SK-N-SH treated with all-trans-retinoic acid at 6 μM for 48 hours (cell line): ENCODE results near the gene ZFX.
"Not testable (repeated sequence)": the region's sequence is repeated elsewhere in the genome, so short reads cannot be mapped to it uniquely, and the experiment has no call there.

Source experiments
- ATAC-seq: fragments of 200-7000 bp; cut with Tn5 transposase; 3 replicates; pipeline ENCODE4 v1.9.1; 2020; ENCODE audit warnings: mild to moderate bottlenecking, moderate library complexity
- BACH2 ChIP-seq: fragments of 250-450 bp; sonication (Bioruptor Pico); IDR thresholded peaks from 2 replicates; pipeline ENCODE4 v1.9.0; 2021; ENCODE audit warnings: mild to moderate bottlenecking, borderline replicate concordance
- CSDC2 ChIP-seq: fragments of 250-450 bp; sonication (Bioruptor Pico); IDR thresholded peaks from 2 replicates; pipeline ENCODE4 v1.5.0; 2020; ENCODE audit warnings: mild to moderate bottlenecking, moderate library complexity
- ESRRG ChIP-seq: fragments of 250-450 bp; sonication (Bioruptor Pico); IDR thresholded peaks from 2 replicates; pipeline ENCODE4 v1.6.1; 2021; ENCODE audit warnings: mild to moderate bottlenecking
- GLIS3 ChIP-seq: fragments of 250-450 bp; sonication (Bioruptor Pico); IDR thresholded peaks from 2 replicates; pipeline ENCODE4 v1.5.0; 2020; ENCODE audit warnings: mild to moderate bottlenecking, moderate library complexity
- ISL1 ChIP-seq: fragments of 250-450 bp; sonication (Bioruptor Pico); IDR thresholded peaks from 2 replicates; pipeline ENCODE4 v2.1.2; 2022; ENCODE audit warnings: mild to moderate bottlenecking, moderate library complexity
- OSR1 ChIP-seq: fragments of 250-450 bp; sonication (Bioruptor Pico); IDR thresholded peaks from 2 replicates; pipeline ENCODE4 v1.8.0; 2022; ENCODE audit warnings: moderate library complexity, mild to moderate bottlenecking, inconsistent platforms
- RARB ChIP-seq: fragments of 250-450 bp; sonication (Bioruptor Pico); IDR thresholded peaks from 2 replicates; pipeline ENCODE4 v1.8.0; 2021; ENCODE audit warnings: mild to moderate bottlenecking, moderate library complexity
- SNAI2 ChIP-seq: fragments of 250-450 bp; sonication (Bioruptor Pico); IDR thresholded peaks from 2 replicates; pipeline ENCODE4 v1.5.0; 2020; ENCODE audit warnings: mild to moderate bottlenecking, moderate library complexity
- ZC3H10 ChIP-seq: fragments of 250-450 bp; sonication (Bioruptor Pico); IDR thresholded peaks from 2 replicates; pipeline ENCODE4 v1.5.1; 2021; ENCODE audit warnings: mild to moderate bottlenecking, moderate library complexity
- ZNF565 ChIP-seq: fragments of 450-650 bp; formaldehyde crosslinking; conservative IDR thresholded peaks from 2 replicates; pipeline ENCODE4 v1.5.0; 2020; ENCODE audit warnings: low read depth, mild to moderate bottlenecking, moderate library complexity
- TF ChIP-seq, protein P1 (sequence below): fragments of 250-450 bp; sonication (Bioruptor Pico); IDR thresholded peaks from 2 replicates; pipeline ENCODE4 v1.5.1; 2020; ENCODE audit warnings: low read depth, mild to moderate bottlenecking, moderate library complexity
- TF ChIP-seq, protein P2 (sequence below): fragments of 250-450 bp; sonication (Bioruptor Pico); IDR thresholded peaks from 2 replicates; pipeline ENCODE4 v1.8.0; 2020; ENCODE audit warnings: mild to moderate bottlenecking, moderate library complexity, borderline replicate concordance
- TF ChIP-seq, protein P3 (sequence below): fragments of 250-450 bp; sonication (Bioruptor Pico); IDR thresholded peaks from 2 replicates; pipeline ENCODE4 v1.8.0; 2021; ENCODE audit warnings: low read depth, mild to moderate bottlenecking, moderate library complexity, borderline replicate concordance
- TF ChIP-seq, protein P4 (sequence below): fragments of 250-450 bp; sonication (Bioruptor Pico); IDR thresholded peaks from 2 replicates; pipeline ENCODE4 v1.5.1; 2021; ENCODE audit warnings: mild to moderate bottlenecking, moderate library complexity

ZFX gene

DNA sequence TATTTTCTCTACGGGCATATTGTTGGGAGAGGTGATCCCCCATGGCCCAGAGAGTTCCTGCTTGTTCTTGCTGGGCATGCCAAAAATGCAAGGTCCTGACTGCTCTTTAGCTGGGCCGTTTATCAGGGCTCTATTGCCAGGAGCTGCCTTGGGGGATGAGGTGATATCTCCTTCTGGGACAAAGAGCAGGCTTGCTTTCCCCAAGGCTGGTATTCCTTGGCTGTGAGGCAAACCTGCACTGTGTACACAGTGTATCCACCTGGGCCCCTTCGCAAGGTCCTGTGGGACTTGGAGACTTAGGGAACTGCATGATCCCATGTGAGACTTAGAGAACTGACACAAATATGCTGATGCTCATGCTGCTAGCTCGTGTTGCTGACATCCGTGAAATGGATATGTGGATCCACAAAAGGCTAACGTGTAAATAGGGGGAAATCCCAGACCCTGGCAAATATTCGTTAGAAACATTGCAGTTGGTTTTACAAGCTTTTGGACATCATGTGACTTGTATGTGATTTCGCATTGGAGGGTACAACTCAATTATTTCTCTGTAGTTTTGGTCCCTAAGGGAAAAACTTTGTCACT, 24.4 kb upstream of the ZFX start:
- TF ChIP-seq SNAI2 (CRISPR knock-in tag): no peak
- no peak; the same call in 1 of the 3 replicates for ATAC-seq

DNA sequence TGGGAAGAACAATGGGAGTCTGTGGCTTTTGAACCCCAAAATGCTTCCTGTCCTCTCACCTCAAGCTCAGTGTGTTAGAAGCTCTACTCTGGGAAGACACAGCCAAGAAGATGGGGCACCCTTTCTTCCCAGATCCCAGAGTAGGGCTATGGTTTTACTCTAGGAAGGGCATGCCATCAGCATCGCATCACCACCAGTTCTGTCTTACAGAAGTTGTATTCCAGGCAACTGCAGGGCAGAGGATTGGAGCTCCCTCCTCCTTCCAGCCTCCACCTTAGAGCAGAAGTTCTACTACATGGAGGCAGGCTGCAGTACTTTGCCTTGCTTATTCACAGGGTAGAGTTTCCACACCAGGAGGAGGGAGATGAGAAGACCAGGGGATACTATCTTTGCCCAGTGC, 18.1 kb upstream of the ZFX start:
- ATAC-seq: no peak
- TF ChIP-seq, protein P1, sequence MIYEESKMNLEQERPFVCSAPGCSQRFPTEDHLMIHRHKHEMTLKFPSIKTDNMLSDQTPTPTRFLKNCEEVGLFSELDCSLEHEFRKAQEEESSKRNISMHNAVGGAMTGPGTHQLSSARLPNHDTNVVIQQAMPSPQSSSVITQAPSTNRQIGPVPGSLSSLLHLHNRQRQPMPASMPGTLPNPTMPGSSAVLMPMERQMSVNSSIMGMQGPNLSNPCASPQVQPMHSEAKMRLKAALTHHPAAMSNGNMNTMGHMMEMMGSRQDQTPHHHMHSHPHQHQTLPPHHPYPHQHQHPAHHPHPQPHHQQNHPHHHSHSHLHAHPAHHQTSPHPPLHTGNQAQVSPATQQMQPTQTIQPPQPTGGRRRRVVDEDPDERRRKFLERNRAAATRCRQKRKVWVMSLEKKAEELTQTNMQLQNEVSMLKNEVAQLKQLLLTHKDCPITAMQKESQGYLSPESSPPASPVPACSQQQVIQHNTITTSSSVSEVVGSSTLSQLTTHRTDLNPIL (CRISPR knock-in tag): no peak
- TF ChIP-seq CSDC2 (CRISPR knock-in tag): no peak
- no peak for TF ChIP-seq ISL1 (CRISPR knock-in tag)
- TF ChIP-seq, protein P2, sequence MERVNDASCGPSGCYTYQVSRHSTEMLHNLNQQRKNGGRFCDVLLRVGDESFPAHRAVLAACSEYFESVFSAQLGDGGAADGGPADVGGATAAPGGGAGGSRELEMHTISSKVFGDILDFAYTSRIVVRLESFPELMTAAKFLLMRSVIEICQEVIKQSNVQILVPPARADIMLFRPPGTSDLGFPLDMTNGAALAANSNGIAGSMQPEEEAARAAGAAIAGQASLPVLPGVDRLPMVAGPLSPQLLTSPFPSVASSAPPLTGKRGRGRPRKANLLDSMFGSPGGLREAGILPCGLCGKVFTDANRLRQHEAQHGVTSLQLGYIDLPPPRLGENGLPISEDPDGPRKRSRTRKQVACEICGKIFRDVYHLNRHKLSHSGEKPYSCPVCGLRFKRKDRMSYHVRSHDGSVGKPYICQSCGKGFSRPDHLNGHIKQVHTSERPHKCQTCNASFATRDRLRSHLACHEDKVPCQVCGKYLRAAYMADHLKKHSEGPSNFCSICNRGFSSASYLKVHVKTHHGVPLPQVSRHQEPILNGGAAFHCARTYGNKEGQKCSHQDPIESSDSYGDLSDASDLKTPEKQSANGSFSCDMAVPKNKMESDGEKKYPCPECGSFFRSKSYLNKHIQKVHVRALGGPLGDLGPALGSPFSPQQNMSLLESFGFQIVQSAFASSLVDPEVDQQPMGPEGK (CRISPR knock-in tag): no peak
- no peak for TF ChIP-seq RARB (CRISPR knock-in tag)
- no peak for TF ChIP-seq GLIS3 (CRISPR knock-in tag)
- TF ChIP-seq, protein P3, sequence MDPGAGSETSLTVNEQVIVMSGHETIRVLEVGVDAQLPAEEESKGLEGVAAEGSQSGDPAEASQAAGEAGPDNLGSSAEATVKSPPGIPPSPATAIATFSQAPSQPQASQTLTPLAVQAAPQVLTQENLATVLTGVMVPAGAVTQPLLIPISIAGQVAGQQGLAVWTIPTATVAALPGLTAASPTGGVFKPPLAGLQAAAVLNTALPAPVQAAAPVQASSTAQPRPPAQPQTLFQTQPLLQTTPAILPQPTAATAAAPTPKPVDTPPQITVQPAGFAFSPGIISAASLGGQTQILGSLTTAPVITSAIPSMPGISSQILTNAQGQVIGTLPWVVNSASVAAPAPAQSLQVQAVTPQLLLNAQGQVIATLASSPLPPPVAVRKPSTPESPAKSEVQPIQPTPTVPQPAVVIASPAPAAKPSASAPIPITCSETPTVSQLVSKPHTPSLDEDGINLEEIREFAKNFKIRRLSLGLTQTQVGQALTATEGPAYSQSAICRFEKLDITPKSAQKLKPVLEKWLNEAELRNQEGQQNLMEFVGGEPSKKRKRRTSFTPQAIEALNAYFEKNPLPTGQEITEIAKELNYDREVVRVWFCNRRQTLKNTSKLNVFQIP (CRISPR knock-in tag): no peak

DNA sequence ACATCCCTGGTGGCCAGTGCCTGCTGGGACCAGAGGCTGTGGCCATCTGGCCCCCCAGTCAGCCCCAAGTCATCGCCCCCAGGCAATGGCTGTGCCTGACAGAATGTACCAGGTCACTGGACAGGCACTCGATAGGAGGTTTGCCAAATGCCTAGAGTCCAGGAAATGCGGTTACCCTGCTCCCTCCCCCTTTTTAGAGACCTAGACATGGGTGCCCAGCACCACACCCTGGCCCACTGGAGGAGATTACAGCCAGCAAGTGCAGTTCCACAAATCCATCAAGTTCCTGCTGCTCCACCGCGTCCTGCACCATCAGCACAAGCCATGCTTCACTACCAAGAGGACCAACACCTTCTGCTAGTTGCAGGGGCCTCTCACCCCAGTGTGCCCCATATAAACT, 16.2 kb upstream of the ZFX start:
- ATAC-seq: no peak
- TF ChIP-seq RARB (CRISPR knock-in tag) (no peak), BACH2 (CRISPR knock-in tag) (no peak)
- TF ChIP-seq, protein P4, sequence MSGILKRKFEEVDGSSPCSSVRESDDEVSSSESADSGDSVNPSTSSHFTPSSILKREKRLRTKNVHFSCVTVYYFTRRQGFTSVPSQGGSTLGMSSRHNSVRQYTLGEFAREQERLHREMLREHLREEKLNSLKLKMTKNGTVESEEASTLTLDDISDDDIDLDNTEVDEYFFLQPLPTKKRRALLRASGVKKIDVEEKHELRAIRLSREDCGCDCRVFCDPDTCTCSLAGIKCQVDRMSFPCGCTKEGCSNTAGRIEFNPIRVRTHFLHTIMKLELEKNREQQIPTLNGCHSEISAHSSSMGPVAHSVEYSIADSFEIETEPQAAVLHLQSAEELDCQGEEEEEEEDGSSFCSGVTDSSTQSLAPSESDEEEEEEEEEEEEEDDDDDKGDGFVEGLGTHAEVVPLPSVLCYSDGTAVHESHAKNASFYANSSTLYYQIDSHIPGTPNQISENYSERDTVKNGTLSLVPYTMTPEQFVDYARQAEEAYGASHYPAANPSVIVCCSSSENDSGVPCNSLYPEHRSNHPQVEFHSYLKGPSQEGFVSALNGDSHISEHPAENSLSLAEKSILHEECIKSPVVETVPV (CRISPR knock-in tag): no peak

DNA sequence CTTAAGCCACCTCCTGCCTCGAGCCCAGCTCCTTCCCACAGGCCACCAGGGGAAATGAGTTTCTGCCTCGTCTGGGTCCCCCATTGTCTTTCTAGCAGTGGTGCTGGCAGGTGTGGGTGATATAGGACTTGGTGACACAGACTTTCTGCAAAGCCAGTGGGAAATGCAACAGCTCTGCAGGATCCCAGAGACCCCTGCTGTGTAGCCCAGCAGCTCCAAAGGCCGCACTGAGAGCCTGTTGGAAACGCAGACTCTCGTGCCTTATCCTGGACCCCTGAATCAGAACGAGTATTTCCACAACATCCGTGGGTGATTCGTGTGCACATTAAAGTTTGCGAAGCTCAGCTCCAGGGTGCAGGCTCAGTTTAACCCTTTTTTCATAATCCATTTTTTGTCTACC, 13.8 kb upstream of the ZFX start:
- ATAC-seq: not testable (repeated sequence)

DNA sequence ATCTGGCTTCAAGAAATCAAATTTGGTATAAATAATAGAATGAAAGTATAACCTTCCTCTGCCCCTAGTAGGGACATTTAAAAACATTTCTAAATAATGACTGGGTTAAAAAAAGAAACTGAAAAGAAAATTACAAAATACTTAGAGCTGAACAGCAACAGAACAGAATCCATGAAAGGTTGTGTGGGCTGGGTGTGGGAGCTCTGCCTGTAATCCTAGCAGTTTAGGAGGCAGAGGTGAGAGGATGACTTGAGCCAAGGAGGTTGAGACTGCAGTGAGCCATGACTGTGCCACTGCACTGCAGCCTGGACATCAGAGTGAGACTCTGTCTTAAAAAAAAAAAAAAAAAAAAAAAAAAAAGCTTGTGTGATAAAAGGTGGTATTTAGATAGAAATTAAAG, 12.3 kb upstream of the ZFX start:
- ATAC-seq: no peak
- TF ChIP-seq RARB (CRISPR knock-in tag) (no peak), OSR1 (CRISPR knock-in tag) (no peak), ESRRG (CRISPR knock-in tag) (no peak), ZC3H10 (no peak), ZNF565 (CRISPR knock-in tag) (no peak)
- TF ChIP-seq, protein P2 (CRISPR knock-in tag): no peak
- TF ChIP-seq, protein P3 (CRISPR knock-in tag): no peak

DNA sequence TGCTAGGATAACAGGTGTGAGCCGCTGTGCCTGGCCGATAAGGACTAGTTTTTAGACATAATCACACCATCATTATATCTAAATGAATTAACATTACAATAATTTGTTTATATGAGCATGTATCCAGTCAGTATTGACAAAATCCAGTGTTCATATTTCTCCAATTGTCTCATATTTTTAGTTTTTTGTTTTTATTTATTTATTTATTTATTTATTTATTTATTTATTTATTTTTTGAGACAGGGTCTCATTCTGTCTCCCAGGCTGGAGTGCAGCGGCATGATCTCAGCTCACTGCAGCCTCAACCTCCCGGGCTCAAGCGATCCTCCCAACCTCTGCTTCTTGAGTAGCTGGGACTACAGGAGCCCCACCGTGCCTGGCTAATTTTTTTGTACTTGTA, 5.5 kb upstream of the ZFX start:
- ATAC-seq: not testable (repeated sequence)
